ENCODE results near the gene ZNF44. TPM values are rescaled to one million over a fixed set of nuclear protein-coding genes. Genes with fewer than 3 reads are reported as not detected.

ZNF44 gene
- total RNA-seq, 1 experiment from 2014 or later, result 3.6 TPM

GRCh38 chr19:12255372-12255771 lies 39.3 kb downstream of the ZNF44 start (continued):
- no peak for TF ChIP-seq ZBTB33 (IDR thresholded peaks at IDR 0.05; ENCODE audit: extremely low read depth, insufficient replicate concordance, low read length)

GRCh38 chr19:12247644-12248222 lies 47.0 kb downstream of the ZNF44 start:
- ChIA-PET POLR2A (no interaction called here), CTCF (no interaction called here), RAD21 (ENCODE audit: low non-redundant PET in 1 of 2, low total read pairs in 2 of 2, uncharacterized antibody in 2 of 2, unreplicated experiment in 2 of 2) (no interaction called here)
- no peaks in the 10 kb centered on the region for H4K20me1 ChIP-seq (ENCODE audit: insufficient read depth)
- H3K9me3 ChIP-seq (ENCODE audit: control insufficient read depth in 1 of 2, insufficient read depth in 1 of 2, low read depth in 1 of 2, low read length in 2 of 2), result peaks cover 31 to 36% of the 10 kb centered on the region in 2 experiments; a peak in 3 of 4 replicates
- H3K9ac ChIP-seq (ENCODE audit: low read length), result no peak overlapping the region
- H3K36me3 ChIP-seq (ENCODE audit: control insufficient read depth in 1 of 2, insufficient read depth in 2 of 2, low read length in 2 of 2), result no peaks in the 10 kb centered on the region
- no peaks in the 10 kb centered on the region for H3K79me2 ChIP-seq (ENCODE audit: insufficient read depth, low read length)
- no peak for ATAC-seq
- H3K4me3 ChIP-seq (replicated peaks in 1 of 2; ENCODE audit: low read depth in 1 of 2, low read length in 2 of 2), result no peak overlapping the region
- H3K27ac ChIP-seq (ENCODE audit: low read depth, low read length), result no peak overlapping the region
- no TSS peak for BruUV-seq (replicated peaks)
- no peaks in the 10 kb centered on the region for H3K27me3 ChIP-seq (ENCODE audit: insufficient read depth, low read length)
- intact Hi-C loops (cut with micrococcal nuclease), result no loop called here
- no peaks in the 10 kb centered on the region for H3K4me1 ChIP-seq (ENCODE audit: control insufficient read depth in 1 of 2, insufficient read depth in 2 of 2, low read length in 2 of 2)
- no peak for TF ChIP-seq POLR2AphosphoS5 (IDR thresholded peaks at IDR 0.05; ENCODE audit: low read depth, low read length)
- peak; percentile 78 for TF ChIP-seq ZNF274 (IDR thresholded peaks at IDR 0.05; ENCODE audit: low read depth, low read length)
- TF ChIP-seq SIN3A (IDR thresholded peaks at IDR 0.05; ENCODE audit: low read depth), result no peak
- no peak overlapping the region for H2AFZ ChIP-seq (ENCODE audit: low read depth, low read length, poor library complexity, severe bottlenecking)
- H3K9me2 ChIP-seq (ENCODE audit: insufficient read depth), result no peaks in the 10 kb centered on the region
- no peak for DNase-seq (ENCODE audit: low read depth, low spot score)
- no peak overlapping the region for H3K4me2 ChIP-seq (ENCODE audit: low read length)

GRCh38 chr19:12244370-12244769 lies 50.3 kb downstream of the ZNF44 start:
- no peak overlapping the region for H3K4me2 ChIP-seq (ENCODE audit: low read length)
- no peak overlapping the region for H3K9ac ChIP-seq (ENCODE audit: low read length)
- peaks cover 26 to 30% of the 10 kb centered on the region in 2 experiments; a peak in 3 of 4 replicates for H3K9me3 ChIP-seq (ENCODE audit: control insufficient read depth in 1 of 2, insufficient read depth in 1 of 2, low read depth in 1 of 2, low read length in 2 of 2)
- peak; percentile 40; the same call in 1 of the 2 replicates for TF ChIP-seq RAD21 (IDR thresholded peaks at IDR 0.05; ENCODE audit: low read depth)
- no peak for TF ChIP-seq ZBTB33 (IDR thresholded peaks at IDR 0.05; ENCODE audit: extremely low read depth, insufficient replicate concordance, low read length)
- 0 out of 6 replicates have a peak, but pooled peaks of 1 of the 3 experiments have one; percentile 9 for TF ChIP-seq CTCF (IDR thresholded peaks at IDR 0.05 in 2 of 3, conservative IDR thresholded peaks at IDR 0.05 in 1 of 3; ENCODE audit: borderline replicate concordance in 1 of 3, insufficient read depth in 1 of 3, low read depth in 2 of 3, low read length in 2 of 3)
- no peak for TF ChIP-seq EGR1 (IDR thresholded peaks at IDR 0.05; ENCODE audit: low read depth)
- ChIA-PET CTCF (no interaction called here), RAD21 (ENCODE audit: low non-redundant PET in 1 of 2, low total read pairs in 2 of 2, uncharacterized antibody in 2 of 2, unreplicated experiment in 2 of 2) (no interaction called here), POLR2A (no interaction called here)
- no peak overlapping the region for H3K27ac ChIP-seq (ENCODE audit: low read depth, low read length)
- no peaks in the 10 kb centered on the region for H3K4me1 ChIP-seq (ENCODE audit: control insufficient read depth in 1 of 2, insufficient read depth in 2 of 2, low read length in 2 of 2)
- H3K4me3 ChIP-seq (replicated peaks in 1 of 2; ENCODE audit: low read depth in 1 of 2, low read length in 2 of 2), result no peak overlapping the region
- H4K20me1 ChIP-seq (ENCODE audit: insufficient read depth), result no peaks in the 10 kb centered on the region
- intact Hi-C loops (cut with micrococcal nuclease), result no loop called here
- H3K27me3 ChIP-seq (ENCODE audit: insufficient read depth, low read length), result no peaks in the 10 kb centered on the region
- H2AFZ ChIP-seq (ENCODE audit: low read depth, low read length, poor library complexity, severe bottlenecking), result no peak overlapping the region
- BruUV-seq (replicated peaks), result no TSS peak
- no peaks in the 10 kb centered on the region for H3K9me2 ChIP-seq (ENCODE audit: insufficient read depth)
- ATAC-seq (no peak), DNase-seq (ENCODE audit: low read depth, low spot score) (no peak)
- H3K79me2 ChIP-seq (ENCODE audit: insufficient read depth, low read length), result no peaks in the 10 kb centered on the region
- no peaks in the 10 kb centered on the region for H3K36me3 ChIP-seq (ENCODE audit: control insufficient read depth in 1 of 2, insufficient read depth in 2 of 2, low read length in 2 of 2)

All from HCT116 (cell line).